GM12873 (cell line): ENCODE measurements around the gene TMEM43.

ENCODE experiments used
- TF ChIP-seq, protein P1 (sequence below): IDR thresholded peaks from 2 replicates; pipeline ENCODE4 v1.5.1; 2012; ENCODE audit warnings: low read depth, mild to moderate bottlenecking, moderate library complexity, low read length, control low read depth; ENCODE audit not compliant: insufficient read depth; ENCODE audit errors: missing control alignments

TMEM43 gene

DNA sequence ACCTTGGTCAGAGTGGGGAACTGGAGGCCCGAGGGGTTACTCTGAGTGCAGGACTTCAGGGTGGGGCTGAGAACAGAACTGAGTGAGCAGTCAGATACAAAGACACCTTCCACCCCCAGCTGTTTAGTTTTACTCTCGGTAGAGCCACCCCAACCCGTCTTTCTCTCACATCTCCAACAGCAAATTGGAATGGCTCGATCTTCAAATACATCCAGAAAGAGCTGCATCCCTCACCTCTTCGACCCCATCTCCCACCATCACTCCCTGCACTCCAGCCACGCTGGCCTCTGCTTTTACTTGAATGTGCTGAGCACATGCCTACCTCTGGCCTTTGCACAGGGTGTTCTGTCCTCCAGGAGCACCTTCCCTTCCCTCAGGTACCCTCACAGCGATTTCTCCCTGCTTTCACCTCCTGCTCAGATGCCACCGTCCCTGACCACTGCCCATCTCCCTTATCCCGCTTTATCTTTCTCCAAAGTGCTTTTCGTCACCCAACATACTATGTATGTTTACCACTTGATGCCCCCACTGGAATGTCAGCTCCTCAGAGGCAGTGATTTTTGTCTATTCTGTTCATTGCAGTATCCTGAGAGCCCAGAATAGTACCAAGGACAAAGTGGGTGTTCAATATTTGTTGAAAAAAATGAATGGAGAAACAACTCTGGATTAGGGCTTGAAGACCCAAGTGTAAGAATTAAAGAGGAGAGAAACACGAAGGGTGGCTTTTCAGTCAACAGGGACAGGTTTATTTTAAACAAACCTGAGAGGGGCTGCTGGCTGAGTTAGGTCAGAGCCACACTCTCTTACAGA is 4.5 kb upstream of the TMEM43 start:
- TF ChIP-seq, protein P1, sequence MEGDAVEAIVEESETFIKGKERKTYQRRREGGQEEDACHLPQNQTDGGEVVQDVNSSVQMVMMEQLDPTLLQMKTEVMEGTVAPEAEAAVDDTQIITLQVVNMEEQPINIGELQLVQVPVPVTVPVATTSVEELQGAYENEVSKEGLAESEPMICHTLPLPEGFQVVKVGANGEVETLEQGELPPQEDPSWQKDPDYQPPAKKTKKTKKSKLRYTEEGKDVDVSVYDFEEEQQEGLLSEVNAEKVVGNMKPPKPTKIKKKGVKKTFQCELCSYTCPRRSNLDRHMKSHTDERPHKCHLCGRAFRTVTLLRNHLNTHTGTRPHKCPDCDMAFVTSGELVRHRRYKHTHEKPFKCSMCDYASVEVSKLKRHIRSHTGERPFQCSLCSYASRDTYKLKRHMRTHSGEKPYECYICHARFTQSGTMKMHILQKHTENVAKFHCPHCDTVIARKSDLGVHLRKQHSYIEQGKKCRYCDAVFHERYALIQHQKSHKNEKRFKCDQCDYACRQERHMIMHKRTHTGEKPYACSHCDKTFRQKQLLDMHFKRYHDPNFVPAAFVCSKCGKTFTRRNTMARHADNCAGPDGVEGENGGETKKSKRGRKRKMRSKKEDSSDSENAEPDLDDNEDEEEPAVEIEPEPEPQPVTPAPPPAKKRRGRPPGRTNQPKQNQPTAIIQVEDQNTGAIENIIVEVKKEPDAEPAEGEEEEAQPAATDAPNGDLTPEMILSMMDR: no peak

DNA sequence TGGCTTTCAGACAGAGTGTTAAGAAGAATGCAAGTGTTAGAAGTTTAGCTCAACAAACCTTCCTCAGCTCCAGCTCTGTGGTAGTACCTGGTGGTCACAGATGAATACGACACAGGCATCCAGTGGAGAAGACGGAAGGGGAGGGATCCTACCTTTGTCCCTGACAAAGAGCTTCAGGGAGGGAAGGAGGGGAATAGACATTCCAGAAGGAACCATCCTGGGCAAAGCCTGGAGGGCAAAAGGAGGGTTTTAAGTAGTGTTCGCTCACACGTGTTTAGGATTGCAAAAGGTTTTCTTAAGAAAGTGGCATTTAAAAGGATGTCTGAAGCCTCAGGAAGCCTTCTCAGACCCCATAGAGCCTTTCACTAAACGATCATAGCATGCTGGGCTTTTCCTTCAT is 3.0 kb upstream of the TMEM43 start:
- TF ChIP-seq, protein P1: no peak

DNA sequence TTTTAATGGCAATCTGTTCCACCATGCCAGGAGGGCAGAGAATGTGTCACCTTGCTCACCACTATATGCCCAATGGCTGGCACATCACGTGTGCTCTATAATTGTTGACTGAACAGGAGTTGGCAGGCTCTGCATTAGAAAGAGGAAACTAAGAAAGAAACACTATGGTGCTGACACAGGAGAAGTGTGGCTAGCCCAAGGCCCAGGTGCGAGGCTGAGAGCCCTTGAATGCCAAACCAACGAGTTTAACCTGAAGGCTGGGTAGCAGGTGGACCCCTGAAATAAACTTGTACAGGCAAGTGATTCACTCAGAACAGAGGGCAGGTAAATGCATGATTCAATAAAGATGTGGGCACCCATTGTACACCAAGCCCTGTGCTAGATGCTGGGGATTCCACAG is 2.6 kb upstream of the TMEM43 start:
- TF ChIP-seq, protein P1: no peak

DNA sequence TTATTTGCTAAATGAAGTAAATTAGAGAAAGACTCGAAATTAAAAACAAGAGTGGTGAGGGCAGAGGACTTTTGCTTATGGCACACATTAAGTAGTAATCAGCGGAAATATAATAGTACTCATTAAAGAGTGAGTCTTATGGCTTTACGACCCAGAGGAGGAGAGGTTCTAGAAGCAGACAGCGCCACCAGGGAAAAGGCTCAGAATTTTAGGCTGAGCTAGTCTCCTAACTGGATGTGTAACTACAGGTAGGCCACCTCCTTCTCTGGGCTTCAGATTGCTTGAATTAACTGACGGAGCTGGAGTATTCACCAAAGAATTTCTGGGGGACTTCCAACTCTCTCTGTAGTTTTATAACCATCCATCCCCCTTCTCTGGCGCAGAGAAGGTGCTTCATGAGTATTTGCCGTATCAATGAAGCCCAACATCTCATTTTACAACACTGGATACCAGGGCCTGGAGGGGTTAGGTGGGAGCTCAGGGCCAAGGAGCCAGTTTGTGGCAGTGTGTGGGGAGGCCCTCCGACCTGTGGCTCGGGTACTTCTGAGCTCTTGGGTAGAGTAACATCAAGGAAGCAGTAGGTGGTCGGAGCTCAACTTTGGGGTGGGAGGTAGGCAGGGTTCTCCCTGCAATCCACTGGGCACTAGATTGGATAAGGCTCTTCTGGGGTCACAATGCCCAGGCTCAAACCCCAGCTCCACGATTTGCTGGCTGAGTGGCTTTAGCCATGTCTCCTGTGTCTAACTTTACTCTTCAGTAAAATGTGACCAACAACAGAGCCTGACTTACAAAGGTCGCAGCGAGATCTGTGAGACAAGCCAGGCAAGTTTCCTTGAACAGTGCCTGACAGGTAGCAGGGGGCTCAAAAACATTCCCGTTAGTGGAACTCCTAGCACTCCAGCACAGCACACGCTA is 1.3 kb upstream of the TMEM43 start:
- TF ChIP-seq, protein P1: no peak

DNA sequence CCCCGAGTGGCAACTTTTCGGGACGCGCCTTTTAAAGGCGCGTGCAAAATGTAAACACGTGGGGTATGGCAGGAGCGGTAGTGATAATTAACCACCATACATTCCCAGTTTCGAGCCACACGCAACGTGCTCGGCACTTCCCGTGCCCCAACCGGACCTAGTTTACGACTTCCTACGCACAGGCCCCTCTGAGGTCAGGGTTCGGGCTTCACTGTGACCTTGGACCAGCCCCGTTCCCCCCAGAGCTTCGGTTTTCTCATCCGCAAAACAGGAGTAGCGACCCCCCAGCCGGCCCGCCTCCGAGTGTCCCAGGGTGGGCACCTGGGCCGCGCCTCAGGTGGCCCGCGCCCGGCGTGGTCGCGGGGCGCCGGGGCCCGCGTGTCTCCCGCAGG is 633 bp upstream of the TMEM43 start:
- TF ChIP-seq, protein P1: no peak

DNA sequence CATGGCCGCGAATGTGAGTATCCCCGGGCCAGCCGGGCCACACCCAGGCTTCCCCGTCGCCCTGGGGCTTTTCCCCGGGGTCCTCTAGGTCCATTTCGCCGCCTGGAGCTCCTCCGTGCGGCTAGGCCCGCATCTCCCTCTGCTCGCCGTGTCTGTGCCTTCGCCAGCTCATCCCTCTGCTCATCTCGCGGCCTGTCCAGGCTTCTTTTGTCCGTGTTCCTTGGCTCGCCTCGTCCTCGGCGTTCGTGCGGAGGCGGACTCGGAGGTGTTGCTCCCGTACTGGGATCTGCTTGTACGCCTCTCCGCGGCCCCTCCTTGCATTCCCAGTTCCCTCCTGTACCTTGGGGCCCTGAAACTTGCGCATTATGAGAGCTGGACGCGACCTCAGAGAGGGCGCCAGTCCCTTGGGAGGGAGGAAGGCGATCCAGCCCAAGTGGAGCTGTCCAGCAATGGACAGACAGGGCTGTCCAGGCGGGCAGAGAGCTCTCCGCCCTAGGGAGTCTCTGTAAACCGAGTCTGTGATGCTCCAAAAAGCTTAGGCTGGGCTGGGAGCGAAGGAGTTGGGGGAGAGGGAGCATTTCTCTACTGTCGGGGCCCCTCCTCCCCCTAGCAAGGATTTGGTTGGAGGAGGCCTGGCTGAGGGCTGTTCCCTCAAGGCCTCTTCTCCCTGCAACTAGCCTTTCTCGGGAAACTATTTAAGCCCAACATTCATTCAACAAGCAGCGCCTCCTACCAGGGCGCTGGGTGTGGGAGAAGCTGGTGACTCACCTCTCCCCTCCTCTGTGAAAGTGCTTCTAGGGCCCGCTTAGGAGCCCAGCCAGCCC is 553 bp downstream of the TMEM43 start:
- TF ChIP-seq, protein P1: no peak
